H9 (cell line): ENCODE data around the gene AMACR. TPM values are rescaled to one million over a fixed set of nuclear protein-coding genes. Genes with fewer than 3 reads are reported as not detected.

Experiments
- DNase-seq: peaks from one replicate; pipeline ENCODE4 v3.0.0-alpha.2; 2017
- H2AFZ ChIP-seq: one replicate; pipeline ENCODE4 v1.6.1; 2013; ENCODE audit warnings: mild to moderate bottlenecking, low read length, control low read depth, moderate library complexity
- H2AK5ac ChIP-seq: 2 replicates; pipeline ENCODE4 v1.6.1; 2013; ENCODE audit warnings: low read length, control low read depth, mixed read lengths; ENCODE audit not compliant: insufficient read length
- H2BK120ac ChIP-seq: one replicate; pipeline ENCODE4 v1.6.1; 2013; ENCODE audit warnings: low read depth, mild to moderate bottlenecking, low read length, control low read depth, inconsistent platforms; ENCODE audit not compliant: poor library complexity, severe bottlenecking
- H2BK12ac ChIP-seq: 2 replicates; pipeline ENCODE4 v1.6.1; 2013; ENCODE audit warnings: low read length, control low read depth, mixed read lengths, low read depth; ENCODE audit not compliant: insufficient read length
- H2BK15ac ChIP-seq: 2 replicates; pipeline ENCODE4 v1.6.1; 2013; ENCODE audit warnings: low read depth, low read length, control low read depth
- H2BK20ac ChIP-seq: one replicate; pipeline ENCODE4 v1.6.1; 2013; ENCODE audit warnings: low read depth, mild to moderate bottlenecking, low read length, control low read depth, inconsistent platforms; ENCODE audit not compliant: poor library complexity, severe bottlenecking
- H2BK5ac ChIP-seq: 2 replicates; pipeline ENCODE4 v1.6.1; 2013; ENCODE audit warnings: low read length, control low read depth, mixed read lengths; ENCODE audit not compliant: insufficient read length
- H3K14ac ChIP-seq: 2 replicates; pipeline ENCODE4 v1.6.1; 2013; ENCODE audit warnings: low read length, control low read depth; ENCODE audit not compliant: insufficient read depth
- H3K18ac ChIP-seq: 2 replicates; pipeline ENCODE4 v1.6.1; 2013; ENCODE audit warnings: low read depth, mild to moderate bottlenecking, mixed read lengths, low read length, control low read depth; ENCODE audit not compliant: insufficient read length
- H3K23ac ChIP-seq: 2 replicates; pipeline ENCODE4 v1.6.1; 2013; ENCODE audit warnings: low read length, control low read depth, mixed read lengths, low read depth; ENCODE audit not compliant: insufficient read length
- H3K23me2 ChIP-seq: 2 replicates; pipeline ENCODE4 v1.6.1; 2013; ENCODE audit warnings: low read depth, mild to moderate bottlenecking, mixed read lengths, low read length, control low read depth; ENCODE audit not compliant: insufficient read length, poor library complexity, severe bottlenecking
- H3K27ac ChIP-seq: 2 replicates; pipeline ENCODE4 v1.5.1; 2013; ENCODE audit warnings: low read length, control low read depth, mixed read lengths, low read depth; ENCODE audit not compliant: insufficient read length
- H3K27me3 ChIP-seq: 2 replicates; pipeline ENCODE4 v1.6.1; 2013; ENCODE audit warnings: low read length, control low read depth, inconsistent platforms; ENCODE audit not compliant: insufficient read depth
- H3K4ac ChIP-seq: 2 replicates; pipeline ENCODE4 v1.6.1; 2013; ENCODE audit warnings: low read depth, mild to moderate bottlenecking, control low read depth, inconsistent platforms, low read length, moderate library complexity
- H3K4me1 ChIP-seq: 2 replicates; pipeline ENCODE4 v1.6.1; 2013; ENCODE audit warnings: low read length, control low read depth, inconsistent platforms; ENCODE audit not compliant: insufficient read depth
- H3K4me2 ChIP-seq: 2 replicates; pipeline ENCODE4 v1.6.1; 2013; ENCODE audit warnings: low read length, control low read depth, mixed read lengths; ENCODE audit not compliant: insufficient read length, insufficient read depth
- H3K56ac ChIP-seq: 2 replicates; pipeline ENCODE4 v1.6.1; 2013; ENCODE audit warnings: low read depth, mild to moderate bottlenecking, mixed read lengths, low read length, control low read depth; ENCODE audit not compliant: insufficient read length
- H3K79me1 ChIP-seq: 2 replicates; pipeline ENCODE4 v1.6.1; 2013; ENCODE audit warnings: low read depth, mild to moderate bottlenecking, moderate library complexity, low read length, control low read depth, inconsistent platforms; ENCODE audit not compliant: insufficient read depth, poor library complexity, severe bottlenecking
- H3K79me2 ChIP-seq: 2 replicates; pipeline ENCODE4 v1.6.1; 2013; ENCODE audit warnings: low read length, control low read depth, inconsistent platforms; ENCODE audit not compliant: insufficient read depth
- H3K9ac ChIP-seq: 2 replicates; pipeline ENCODE4 v1.6.1; 2013; ENCODE audit warnings: low read length, control low read depth, mixed read lengths; ENCODE audit not compliant: insufficient read length; ENCODE audit errors: extremely low read depth
- H3K9me3 ChIP-seq: one replicate; pipeline ENCODE4 v1.6.1; 2013; ENCODE audit warnings: low read depth, low read length, inconsistent platforms; ENCODE audit not compliant: control insufficient read depth
- H3T11ph ChIP-seq: one replicate; pipeline ENCODE4 v1.6.1; 2013; ENCODE audit warnings: mild to moderate bottlenecking, low read length, control low read depth, inconsistent platforms
- H4K20me1 ChIP-seq: one replicate; pipeline ENCODE4 v1.6.1; 2013; ENCODE audit not compliant: control insufficient read depth, insufficient read length, insufficient read depth
- H4K5ac ChIP-seq: 2 replicates; pipeline ENCODE4 v1.6.1; 2013; ENCODE audit warnings: low read depth, mild to moderate bottlenecking, mixed read lengths, low read length, control low read depth; ENCODE audit not compliant: insufficient read length
- H4K8ac ChIP-seq: replicated peaks from 2 replicates; pipeline ENCODE4 v1.6.1; 2013; ENCODE audit warnings: low read length, control low read depth, mixed read lengths, low read depth; ENCODE audit not compliant: insufficient read length
- H4K91ac ChIP-seq: 2 replicates; pipeline ENCODE4 v1.6.1; 2013; ENCODE audit warnings: low read depth, mild to moderate bottlenecking, moderate library complexity, mixed read lengths, low read length, control low read depth; ENCODE audit not compliant: insufficient read length
- H3K27ac Mint-ChIP-seq, 3 experiments: 2 replicates in 2 of 3; 3 replicates in 1 of 3; pipeline ENCODE4 v1.8.0; 2020 to 2021; ENCODE audit warnings: mixed read lengths in 3 of 3, mild to moderate bottlenecking in 1 of 3, moderate library complexity in 1 of 3
- H3K27me3 Mint-ChIP-seq: 2 replicates; pipeline ENCODE4 v1.8.0; 2021; ENCODE audit warnings: low read depth, mild to moderate bottlenecking, moderate library complexity, mixed read lengths
- H3K36me3 Mint-ChIP-seq, 3 experiments: 2 replicates in 2 of 3; 3 replicates in 1 of 3; pipeline ENCODE4 v1.8.0; 2020 to 2021; ENCODE audit warnings: low read depth in 3 of 3, mixed read lengths in 3 of 3; ENCODE audit not compliant: insufficient read depth in 1 of 3
- H3K4me1 Mint-ChIP-seq, 2 experiments: 2 replicates each; pipeline ENCODE4 v1.8.0; 2020; ENCODE audit warnings: mixed read lengths in 2 of 2
- H3K4me3 Mint-ChIP-seq, 2 experiments: 2 replicates in 1 of 2; 3 replicates in 1 of 2; pipeline ENCODE4 v1.8.0; 2020 to 2021; ENCODE audit warnings: mild to moderate bottlenecking in 2 of 2, mixed read lengths in 2 of 2, moderate library complexity in 1 of 2
- H3K9me3 Mint-ChIP-seq, 2 experiments: 2 replicates in 1 of 2; 3 replicates in 1 of 2; pipeline ENCODE4 v1.8.0; 2020; ENCODE audit warnings: mild to moderate bottlenecking in 2 of 2, mixed read lengths in 2 of 2, moderate library complexity in 1 of 2
- WGBS: extraction: QIAGEN DNeasy Blood & Tissue Kit; methylation state at CpG from one replicate; pipeline ENCODE4 v1.1.7; 2013; ENCODE audit warnings: missing lambda C conversion rate, low lambda C conversion rate, mixed read lengths; ENCODE audit not compliant: insufficient read length; ENCODE audit errors: extremely low coverage; 5-methylcytosine and 5-hydroxymethylcytosine counted together
- total RNA-seq: library from RNA; stranded (reverse); gene quantifications from 2 replicates; pipeline ENCODE4 v1.2.1, GENCODE V29; 2021
- TF ChIP-seq, protein P1 (sequence below): fragments of 200-600 bp; sonication (generic); conservative IDR thresholded peaks from 3 replicates; pipeline ENCODE4 v1.8.0; 2021; ENCODE audit warnings: antibody characterized with exemption, mild to moderate bottlenecking

Gene AMACR
- total RNA-seq, 1 experiment from 2014 or later: 9.7 TPM

DNA sequence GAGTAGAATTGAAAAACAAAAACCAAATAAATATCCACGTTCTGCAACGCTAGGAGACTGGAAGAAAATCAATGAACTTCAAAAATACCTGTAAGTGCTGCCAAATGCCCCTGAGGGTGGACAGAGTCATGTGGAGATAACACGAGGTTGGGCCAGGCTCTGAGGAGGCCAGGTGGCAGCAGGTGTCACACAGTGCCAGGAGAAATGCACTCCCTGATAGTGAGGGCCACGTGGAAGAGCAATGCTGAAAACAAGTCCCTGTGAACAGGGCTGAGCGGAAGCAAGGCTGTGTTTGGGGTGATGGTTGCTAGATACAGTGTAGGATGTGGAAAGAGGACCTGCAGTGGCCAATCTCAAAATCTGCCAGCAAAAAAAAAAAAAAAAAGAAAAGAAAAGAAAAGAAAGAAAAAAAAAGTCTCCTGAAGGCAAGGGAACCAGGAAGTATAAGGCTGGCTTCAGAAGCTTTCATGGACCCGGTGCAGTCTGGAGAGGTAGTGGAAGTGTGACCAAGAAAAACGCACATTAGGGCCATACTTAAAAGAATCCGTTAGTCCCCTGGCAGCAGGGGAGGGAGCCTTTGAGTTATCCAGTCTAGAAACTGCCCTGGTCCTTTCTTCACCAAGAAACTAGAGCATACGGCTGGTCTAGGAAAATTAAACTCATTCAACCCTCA is 18.4 kb upstream of the AMACR start:
- Histone ChIP-seq H3K18ac (no peak overlapping the region), H3K9ac (no peak overlapping the region), H3K56ac (no peak overlapping the region), H2BK15ac (no peak overlapping the region), H3K27ac (no peak overlapping the region), H2AFZ (no peak overlapping the region), H4K20me1 (no peaks in the 10 kb centered on the region), H3K9me3 (no peaks in the 10 kb centered on the region), H2BK120ac (no peak overlapping the region), H3K27me3 (no peaks in the 10 kb centered on the region), H3K4me1 (no peaks in the 10 kb centered on the region; the same call in 1 of the 2 replicates), H3K4ac (no peak overlapping the region), H4K91ac (no peak overlapping the region), H3K79me1 (no peaks in the 10 kb centered on the region), H3K4me2 (no peak overlapping the region), H3K23ac (no peak overlapping the region), H3T11ph (no peak overlapping the region), H4K8ac (no peak overlapping the region), H3K14ac (no peak overlapping the region), H3K79me2 (no peaks in the 10 kb centered on the region), H2AK5ac (no peak overlapping the region), H4K5ac (no peak overlapping the region), H2BK20ac (no peak overlapping the region), H2BK12ac (no peak overlapping the region), H2BK5ac (no peak overlapping the region), H3K23me2 (no peaks in the 10 kb centered on the region)
- Mint-ChIP-seq H3K27me3 (no peaks in the 10 kb centered on the region), H3K27ac (peak overlapping the region in 1 of 3 experiments; percentile 54; a peak in 3 of 7 replicates), H3K4me3 (no peak overlapping the region), H3K4me1 (peaks cover 8 to 9% of the 10 kb centered on the region in 2 experiments; a peak in 1 of 4 replicates), H3K9me3 (no peaks in the 10 kb centered on the region), H3K36me3 (no peaks in the 10 kb centered on the region; a peak in 2 of 7 replicates)
- no peak for DNase-seq
- no CpG with 5 or more reads among the region's 9 CpGs for WGBS
- TF ChIP-seq, protein P1, sequence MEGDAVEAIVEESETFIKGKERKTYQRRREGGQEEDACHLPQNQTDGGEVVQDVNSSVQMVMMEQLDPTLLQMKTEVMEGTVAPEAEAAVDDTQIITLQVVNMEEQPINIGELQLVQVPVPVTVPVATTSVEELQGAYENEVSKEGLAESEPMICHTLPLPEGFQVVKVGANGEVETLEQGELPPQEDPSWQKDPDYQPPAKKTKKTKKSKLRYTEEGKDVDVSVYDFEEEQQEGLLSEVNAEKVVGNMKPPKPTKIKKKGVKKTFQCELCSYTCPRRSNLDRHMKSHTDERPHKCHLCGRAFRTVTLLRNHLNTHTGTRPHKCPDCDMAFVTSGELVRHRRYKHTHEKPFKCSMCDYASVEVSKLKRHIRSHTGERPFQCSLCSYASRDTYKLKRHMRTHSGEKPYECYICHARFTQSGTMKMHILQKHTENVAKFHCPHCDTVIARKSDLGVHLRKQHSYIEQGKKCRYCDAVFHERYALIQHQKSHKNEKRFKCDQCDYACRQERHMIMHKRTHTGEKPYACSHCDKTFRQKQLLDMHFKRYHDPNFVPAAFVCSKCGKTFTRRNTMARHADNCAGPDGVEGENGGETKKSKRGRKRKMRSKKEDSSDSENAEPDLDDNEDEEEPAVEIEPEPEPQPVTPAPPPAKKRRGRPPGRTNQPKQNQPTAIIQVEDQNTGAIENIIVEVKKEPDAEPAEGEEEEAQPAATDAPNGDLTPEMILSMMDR: no peak
